Left hindlimb (tissue), 1 donor: ENCODE data around the gene EVC2.

Experiments
- DNase-seq: peaks from one replicate; pipeline ENCODE4 v3.0.0-alpha.2; 2018

EVC2 gene

DNA sequence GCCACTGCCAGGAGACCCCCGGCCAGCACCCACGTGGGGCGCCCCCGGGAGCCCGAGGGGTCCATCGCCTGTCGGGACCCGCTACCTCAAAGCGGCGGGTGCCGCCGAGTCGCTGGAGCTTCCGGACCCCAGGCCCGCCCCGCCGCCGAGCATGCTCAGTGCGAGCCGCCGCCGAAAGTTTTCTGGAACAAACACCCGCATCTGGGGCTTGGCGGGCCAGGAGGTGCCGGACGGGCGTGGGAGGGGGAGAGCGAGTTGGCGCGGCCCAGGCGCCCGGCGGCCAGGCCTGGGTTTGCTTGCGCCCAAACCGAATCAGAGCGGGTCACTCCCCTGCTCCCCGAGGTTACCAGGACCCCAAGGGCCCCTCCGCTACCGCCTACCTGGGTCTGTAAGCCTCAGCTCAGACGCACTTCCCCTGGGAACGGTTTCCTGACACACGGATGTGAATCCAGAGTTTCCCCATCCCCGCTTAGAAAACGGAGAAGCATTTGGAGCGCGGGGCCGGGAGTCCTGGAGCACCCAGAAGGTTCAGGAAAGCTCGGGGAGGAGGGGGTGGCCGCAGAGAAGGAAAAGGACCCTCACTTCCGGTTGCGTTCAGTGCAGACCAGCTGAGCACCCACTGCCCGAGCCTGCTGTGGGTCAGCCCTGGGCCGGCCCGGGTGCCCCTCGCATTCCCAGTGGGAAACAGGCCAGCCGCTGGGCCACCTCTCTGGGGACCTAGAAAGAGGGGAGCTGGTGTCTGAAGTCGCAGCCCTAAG, at the start of gene EVC2:
Gene EVC2, minus strand, starts transcription at position 111 of the 758 bp plus-strand sequence. Its CDS starts 46 bp downstream, at position 65.
- peak; percentile 89 for DNase-seq

DNA sequence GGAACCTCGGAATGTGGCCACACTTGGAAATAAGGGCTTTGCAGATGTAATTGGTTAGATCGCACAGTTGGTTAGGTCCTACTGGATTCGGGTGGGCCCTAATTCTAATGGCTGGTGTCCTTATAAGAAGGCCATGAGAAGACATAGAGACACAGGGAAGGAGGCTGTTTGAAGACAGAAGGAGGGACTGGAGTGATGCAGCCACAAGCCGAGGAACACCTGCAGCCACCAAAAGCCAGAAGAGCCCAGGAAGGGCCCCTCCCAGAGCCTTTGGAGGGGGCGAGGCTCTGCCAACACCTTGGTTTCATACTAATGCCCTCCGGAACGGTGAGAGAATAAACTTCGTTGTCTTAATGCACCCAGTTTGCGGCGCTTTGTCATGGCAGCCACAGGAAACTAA, 49.6 kb upstream of the EVC2 start:
- DNase-seq = no peak

- no peak for DNase-seq
These were observed 49.2 kb upstream of the EVC2 start for GRCh38 chr4:5757536-5757935.

DNA sequence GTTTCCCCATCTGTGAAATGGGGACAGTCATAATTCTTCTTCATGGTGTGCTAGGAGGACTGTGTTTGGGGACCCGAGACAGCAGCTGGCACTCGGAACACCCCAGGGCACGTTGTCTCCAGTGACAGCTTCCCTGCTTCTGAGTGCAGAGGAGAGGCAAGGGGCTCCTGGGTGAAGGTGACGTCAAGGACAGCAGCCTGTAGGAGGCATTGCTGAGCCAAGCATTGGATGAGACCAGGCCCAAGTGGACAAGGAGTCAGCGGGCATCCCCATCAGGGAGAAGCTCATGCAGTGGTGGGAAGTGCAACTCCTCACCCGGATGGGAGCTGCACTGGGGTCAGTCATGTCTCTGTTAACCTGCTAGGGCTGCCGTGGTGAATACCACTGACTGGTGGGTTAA, 48.7 kb upstream of the EVC2 start:
- no peak for DNase-seq

- no peak for DNase-seq
These were observed 47.9 kb upstream of the EVC2 start for GRCh38 chr4:5756271-5756670.

- no peak for DNase-seq
These were observed 47.3 kb upstream of the EVC2 start for GRCh38 chr4:5755679-5756078.

GRCh38 chr4:5755161-5755560, 46.8 kb upstream of the EVC2 start:
- no peak for DNase-seq

GRCh38 chr4:5754529-5754881, 46.1 kb upstream of the EVC2 start:
- DNase-seq = no peak

GRCh38 chr4:5753766-5754528, 45.6 kb upstream of the EVC2 start:
- DNase-seq = no peak

GRCh38 chr4:5753366-5753765, 45.0 kb upstream of the EVC2 start:
- DNase-seq = no peak

DNA sequence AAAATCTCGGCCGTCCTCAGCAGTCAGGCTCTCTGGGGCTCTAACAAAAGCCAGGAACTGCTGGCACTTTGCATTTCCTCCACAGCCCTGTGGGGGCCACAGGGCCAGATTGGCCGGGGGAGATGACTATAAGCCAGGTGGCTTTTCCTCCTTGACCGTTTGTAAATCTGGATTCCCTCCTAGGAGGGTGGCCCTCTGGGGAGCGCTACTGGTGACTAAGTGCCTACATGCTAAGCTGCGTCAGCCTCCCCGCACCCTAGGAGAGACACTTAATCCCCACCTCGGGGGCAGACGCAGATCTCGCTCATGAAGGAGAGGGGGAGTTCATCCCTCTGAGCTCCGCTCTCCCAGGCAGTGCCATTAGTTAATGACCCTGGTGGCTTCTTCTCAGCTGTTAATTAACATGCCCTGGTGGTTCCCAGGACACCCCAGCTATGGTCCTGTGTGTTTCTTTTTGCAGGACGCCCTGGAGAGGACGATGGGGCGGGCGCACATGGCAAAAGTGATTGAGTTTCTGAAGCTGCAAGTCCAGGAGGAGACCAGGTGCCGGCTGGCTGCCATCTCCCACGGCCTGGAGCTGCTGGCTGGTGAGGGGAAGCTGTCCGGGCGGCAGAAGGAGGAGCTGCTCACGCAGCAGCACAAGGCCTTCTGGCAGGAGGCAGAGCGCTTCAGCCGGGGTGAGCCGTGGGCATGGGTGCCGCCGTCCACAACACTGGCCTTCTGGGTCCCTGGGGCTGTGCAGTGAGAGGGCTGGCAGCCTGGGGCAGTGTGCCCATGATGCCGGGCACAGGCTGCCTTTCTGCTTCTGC, 44.2 kb upstream of the EVC2 start:
- no peak for DNase-seq

GRCh38 chr4:5751666-5752375, 43.5 kb upstream of the EVC2 start:
- DNase-seq = no peak

- DNase-seq = peak; percentile 49
These were observed 42.7 kb upstream of the EVC2 start for GRCh38 chr4:5750946-5751665.

GRCh38 chr4:5750052-5750945, 41.9 kb upstream of the EVC2 start:
- no peak for DNase-seq

GRCh38 chr4:5749568-5749967, 41.2 kb upstream of the EVC2 start:
- no peak for DNase-seq

GRCh38 chr4:5747738-5748375, 39.5 kb upstream of the EVC2 start:
- DNase-seq = peak; percentile 59

- DNase-seq = no peak
These were observed 38.7 kb upstream of the EVC2 start for GRCh38 chr4:5746829-5747737.

DNA sequence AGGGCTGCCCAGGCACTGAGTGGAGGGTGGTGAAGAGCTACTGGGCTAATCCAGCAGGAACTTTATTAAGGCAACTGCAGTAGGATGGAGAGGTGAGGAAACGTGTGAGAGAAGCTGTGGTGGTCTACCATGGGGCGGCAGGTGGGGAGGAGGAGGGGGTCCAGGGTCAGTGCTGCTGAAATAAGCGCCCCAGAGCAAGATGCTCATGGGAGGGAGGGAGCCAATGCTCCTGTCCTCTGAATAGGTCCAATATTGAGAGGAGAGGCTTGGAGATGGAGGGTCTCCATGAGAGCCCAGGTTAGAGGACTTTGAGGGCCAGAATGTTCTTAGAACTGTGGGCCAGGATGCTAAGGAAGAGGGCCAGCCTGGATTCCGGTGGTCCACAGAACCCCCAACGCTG, 37.9 kb upstream of the EVC2 start:
- DNase-seq = no peak

GRCh38 chr4:5742968-5743367, 34.6 kb upstream of the EVC2 start:
- no peak for DNase-seq

DNA sequence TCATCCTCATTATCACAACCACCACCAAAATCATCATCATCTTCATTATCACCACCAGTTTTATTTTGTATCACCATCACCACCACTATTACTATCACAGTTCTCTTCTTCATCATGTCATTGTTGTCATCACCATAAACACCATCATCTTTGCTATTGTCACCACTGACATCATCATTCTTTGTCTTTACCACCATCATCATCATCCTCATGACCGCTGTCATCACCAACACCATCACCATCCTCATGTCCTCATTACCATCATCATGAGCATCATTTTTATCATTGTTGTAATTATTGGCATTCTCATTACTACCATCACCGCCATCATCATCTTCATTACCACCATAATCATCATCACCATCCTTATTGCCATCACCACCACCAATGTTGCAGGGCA, 34.0 kb upstream of the EVC2 start:
- no peak for DNase-seq
